Measurements from ENCODE around the gene TMEM88. TPM values are rescaled to one million over a fixed set of nuclear protein-coding genes. Genes with fewer than 3 reads are reported as not detected.
A peak's percentile ranks its signal among the peaks of the same experiment; 100 is the strongest.

Gene TMEM88
- total and polyA plus RNA-seq, 2 of the 13 experiments (the other 11 are each of a cell fraction or from before 2014, with no cell fraction given) = 0.31 to 0.66 TPM

DNA sequence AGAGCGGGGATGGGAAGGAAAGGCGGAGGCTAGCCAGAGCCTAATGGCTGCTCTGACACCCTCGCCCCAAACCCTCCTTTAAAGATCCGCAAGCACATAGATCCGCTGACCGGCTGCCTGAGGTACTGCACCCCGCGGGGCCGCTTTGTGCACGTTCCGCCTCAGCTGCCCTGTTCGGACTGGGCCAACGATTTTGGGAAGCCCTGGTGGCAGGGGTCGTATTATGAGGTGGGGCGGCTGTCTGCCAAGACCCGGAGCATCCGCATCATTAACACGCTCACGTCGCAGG is 3.6 kb downstream of the TMEM88 start (continued):
- TF ChIP-seq, protein P1, sequence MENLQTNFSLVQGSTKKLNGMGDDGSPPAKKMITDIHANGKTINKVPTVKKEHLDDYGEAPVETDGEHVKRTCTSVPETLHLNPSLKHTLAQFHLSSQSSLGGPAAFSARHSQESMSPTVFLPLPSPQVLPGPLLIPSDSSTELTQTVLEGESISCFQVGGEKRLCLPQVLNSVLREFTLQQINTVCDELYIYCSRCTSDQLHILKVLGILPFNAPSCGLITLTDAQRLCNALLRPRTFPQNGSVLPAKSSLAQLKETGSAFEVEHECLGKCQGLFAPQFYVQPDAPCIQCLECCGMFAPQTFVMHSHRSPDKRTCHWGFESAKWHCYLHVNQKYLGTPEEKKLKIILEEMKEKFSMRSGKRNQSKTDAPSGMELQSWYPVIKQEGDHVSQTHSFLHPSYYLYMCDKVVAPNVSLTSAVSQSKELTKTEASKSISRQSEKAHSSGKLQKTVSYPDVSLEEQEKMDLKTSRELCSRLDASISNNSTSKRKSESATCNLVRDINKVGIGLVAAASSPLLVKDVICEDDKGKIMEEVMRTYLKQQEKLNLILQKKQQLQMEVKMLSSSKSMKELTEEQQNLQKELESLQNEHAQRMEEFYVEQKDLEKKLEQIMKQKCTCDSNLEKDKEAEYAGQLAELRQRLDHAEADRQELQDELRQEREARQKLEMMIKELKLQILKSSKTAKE (CRISPR knock-in tag; IDR thresholded peaks at IDR 0.05; ENCODE audit: borderline replicate concordance) = no peak
- TF ChIP-seq, protein P2, sequence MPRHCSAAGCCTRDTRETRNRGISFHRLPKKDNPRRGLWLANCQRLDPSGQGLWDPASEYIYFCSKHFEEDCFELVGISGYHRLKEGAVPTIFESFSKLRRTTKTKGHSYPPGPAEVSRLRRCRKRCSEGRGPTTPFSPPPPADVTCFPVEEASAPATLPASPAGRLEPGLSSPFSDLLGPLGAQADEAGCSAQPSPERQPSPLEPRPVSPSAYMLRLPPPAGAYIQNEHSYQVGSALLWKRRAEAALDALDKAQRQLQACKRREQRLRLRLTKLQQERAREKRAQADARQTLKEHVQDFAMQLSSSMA (CRISPR knock-in tag; IDR thresholded peaks at IDR 0.05) = no peak
- no peak for TF ChIP-seq NR3C1 (CRISPR knock-in tag; IDR thresholded peaks at IDR 0.05)
- TF ChIP-seq, protein P3, sequence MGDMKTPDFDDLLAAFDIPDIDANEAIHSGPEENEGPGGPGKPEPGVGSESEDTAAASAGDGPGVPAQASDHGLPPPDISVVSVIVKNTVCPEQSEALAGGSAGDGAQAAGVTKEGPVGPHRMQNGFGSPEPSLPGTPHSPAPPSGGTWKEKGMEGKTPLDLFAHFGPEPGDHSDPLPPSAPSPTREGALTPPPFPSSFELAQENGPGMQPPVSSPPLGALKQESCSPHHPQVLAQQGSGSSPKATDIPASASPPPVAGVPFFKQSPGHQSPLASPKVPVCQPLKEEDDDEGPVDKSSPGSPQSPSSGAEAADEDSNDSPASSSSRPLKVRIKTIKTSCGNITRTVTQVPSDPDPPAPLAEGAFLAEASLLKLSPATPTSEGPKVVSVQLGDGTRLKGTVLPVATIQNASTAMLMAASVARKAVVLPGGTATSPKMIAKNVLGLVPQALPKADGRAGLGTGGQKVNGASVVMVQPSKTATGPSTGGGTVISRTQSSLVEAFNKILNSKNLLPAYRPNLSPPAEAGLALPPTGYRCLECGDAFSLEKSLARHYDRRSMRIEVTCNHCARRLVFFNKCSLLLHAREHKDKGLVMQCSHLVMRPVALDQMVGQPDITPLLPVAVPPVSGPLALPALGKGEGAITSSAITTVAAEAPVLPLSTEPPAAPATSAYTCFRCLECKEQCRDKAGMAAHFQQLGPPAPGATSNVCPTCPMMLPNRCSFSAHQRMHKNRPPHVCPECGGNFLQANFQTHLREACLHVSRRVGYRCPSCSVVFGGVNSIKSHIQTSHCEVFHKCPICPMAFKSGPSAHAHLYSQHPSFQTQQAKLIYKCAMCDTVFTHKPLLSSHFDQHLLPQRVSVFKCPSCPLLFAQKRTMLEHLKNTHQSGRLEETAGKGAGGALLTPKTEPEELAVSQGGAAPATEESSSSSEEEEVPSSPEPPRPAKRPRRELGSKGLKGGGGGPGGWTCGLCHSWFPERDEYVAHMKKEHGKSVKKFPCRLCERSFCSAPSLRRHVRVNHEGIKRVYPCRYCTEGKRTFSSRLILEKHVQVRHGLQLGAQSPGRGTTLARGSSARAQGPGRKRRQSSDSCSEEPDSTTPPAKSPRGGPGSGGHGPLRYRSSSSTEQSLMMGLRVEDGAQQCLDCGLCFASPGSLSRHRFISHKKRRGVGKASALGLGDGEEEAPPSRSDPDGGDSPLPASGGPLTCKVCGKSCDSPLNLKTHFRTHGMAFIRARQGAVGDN (CRISPR knock-in tag; IDR thresholded peaks at IDR 0.05) = peak; percentile 72; the same call in 1 of the 2 replicates
- no peak for TF ChIP-seq ZNF607 (CRISPR knock-in tag; IDR thresholded peaks at IDR 0.05; ENCODE audit: borderline replicate concordance)
- no peak for TF ChIP-seq ISL2 (CRISPR knock-in tag; IDR thresholded peaks at IDR 0.05)
- no peak for TF ChIP-seq SUZ12 (IDR thresholded peaks at IDR 0.05; ENCODE audit: low read depth, low read length)
- TF ChIP-seq NFYC (CRISPR knock-in tag; IDR thresholded peaks at IDR 0.05) = no peak
- TF ChIP-seq, protein P4, sequence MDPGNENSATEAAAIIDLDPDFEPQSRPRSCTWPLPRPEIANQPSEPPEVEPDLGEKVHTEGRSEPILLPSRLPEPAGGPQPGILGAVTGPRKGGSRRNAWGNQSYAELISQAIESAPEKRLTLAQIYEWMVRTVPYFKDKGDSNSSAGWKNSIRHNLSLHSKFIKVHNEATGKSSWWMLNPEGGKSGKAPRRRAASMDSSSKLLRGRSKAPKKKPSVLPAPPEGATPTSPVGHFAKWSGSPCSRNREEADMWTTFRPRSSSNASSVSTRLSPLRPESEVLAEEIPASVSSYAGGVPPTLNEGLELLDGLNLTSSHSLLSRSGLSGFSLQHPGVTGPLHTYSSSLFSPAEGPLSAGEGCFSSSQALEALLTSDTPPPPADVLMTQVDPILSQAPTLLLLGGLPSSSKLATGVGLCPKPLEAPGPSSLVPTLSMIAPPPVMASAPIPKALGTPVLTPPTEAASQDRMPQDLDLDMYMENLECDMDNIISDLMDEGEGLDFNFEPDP (CRISPR knock-in tag; conservative IDR thresholded peaks at IDR 0.05) = no peak
- TF ChIP-seq, protein P5, sequence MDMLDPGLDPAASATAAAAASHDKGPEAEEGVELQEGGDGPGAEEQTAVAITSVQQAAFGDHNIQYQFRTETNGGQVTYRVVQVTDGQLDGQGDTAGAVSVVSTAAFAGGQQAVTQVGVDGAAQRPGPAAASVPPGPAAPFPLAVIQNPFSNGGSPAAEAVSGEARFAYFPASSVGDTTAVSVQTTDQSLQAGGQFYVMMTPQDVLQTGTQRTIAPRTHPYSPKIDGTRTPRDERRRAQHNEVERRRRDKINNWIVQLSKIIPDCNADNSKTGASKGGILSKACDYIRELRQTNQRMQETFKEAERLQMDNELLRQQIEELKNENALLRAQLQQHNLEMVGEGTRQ (IDR thresholded peaks at IDR 0.05; ENCODE audit: low read depth, low read length) = no peak
- TF ChIP-seq, protein P5 (CRISPR knock-in tag; IDR thresholded peaks at IDR 0.05; ENCODE audit: borderline replicate concordance) = no peak
- no peak for TF ChIP-seq CEBPG (CRISPR knock-in tag; IDR thresholded peaks at IDR 0.05)
- 0 out of 2 replicates have a peak, but pooled peaks have one; percentile 21 for TF ChIP-seq MED1 (CRISPR knock-in tag; IDR thresholded peaks at IDR 0.05)
- TF ChIP-seq, protein P6, sequence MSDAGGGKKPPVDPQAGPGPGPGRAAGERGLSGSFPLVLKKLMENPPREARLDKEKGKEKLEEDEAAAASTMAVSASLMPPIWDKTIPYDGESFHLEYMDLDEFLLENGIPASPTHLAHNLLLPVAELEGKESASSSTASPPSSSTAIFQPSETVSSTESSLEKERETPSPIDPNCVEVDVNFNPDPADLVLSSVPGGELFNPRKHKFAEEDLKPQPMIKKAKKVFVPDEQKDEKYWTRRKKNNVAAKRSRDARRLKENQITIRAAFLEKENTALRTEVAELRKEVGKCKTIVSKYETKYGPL (CRISPR knock-in tag; IDR thresholded peaks at IDR 0.05) = no peak
- no peak for TF ChIP-seq DR1 (CRISPR knock-in tag; IDR thresholded peaks at IDR 0.05)
- TF ChIP-seq, protein P7, sequence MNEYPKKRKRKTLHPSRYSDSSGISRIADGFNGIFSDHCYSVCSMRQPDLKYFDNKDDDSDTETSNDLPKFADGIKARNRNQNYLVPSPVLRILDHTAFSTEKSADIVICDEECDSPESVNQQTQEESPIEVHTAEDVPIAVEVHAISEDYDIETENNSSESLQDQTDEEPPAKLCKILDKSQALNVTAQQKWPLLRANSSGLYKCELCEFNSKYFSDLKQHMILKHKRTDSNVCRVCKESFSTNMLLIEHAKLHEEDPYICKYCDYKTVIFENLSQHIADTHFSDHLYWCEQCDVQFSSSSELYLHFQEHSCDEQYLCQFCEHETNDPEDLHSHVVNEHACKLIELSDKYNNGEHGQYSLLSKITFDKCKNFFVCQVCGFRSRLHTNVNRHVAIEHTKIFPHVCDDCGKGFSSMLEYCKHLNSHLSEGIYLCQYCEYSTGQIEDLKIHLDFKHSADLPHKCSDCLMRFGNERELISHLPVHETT (CRISPR knock-in tag; conservative IDR thresholded peaks at IDR 0.05) = no peak

Data from HepG2 (cell line).